K562 (cell line): ENCODE measurements around the gene SLC35A2. TPM values are rescaled to one million over a fixed set of nuclear protein-coding genes. Genes with fewer than 3 reads are reported as not detected.
A peak's percentile ranks its signal among the peaks of the same experiment; 100 is the strongest.

Experiments used
- KLF6 ChIP-seq: fragments of 250-450 bp; sonication (Bioruptor Pico); IDR thresholded peaks from 2 replicates; pipeline ENCODE4 v1.4.0; 2020; ENCODE audit warnings: mild to moderate bottlenecking, moderate library complexity, borderline replicate concordance
- MAFK ChIP-seq: IDR thresholded peaks from 2 replicates; pipeline ENCODE4 v1.6.1; 2011; ENCODE audit warnings: low read length, improper control_type of control experiment
- MBD2 ChIP-seq: sonication (generic); IDR thresholded peaks from 2 replicates; pipeline ENCODE4 v1.6.1; 2016; ENCODE audit warnings: low read depth, borderline replicate concordance
- MYC ChIP-seq, 2 experiments: fragments of 250-450 bp in 1 of 2; sonication (Bioruptor Pico) in 1 of 2; IDR thresholded peaks; 2 replicates each; pipeline versions ENCODE4 v1.5.1 to v1.6.1; 2012 to 2021; ENCODE audit warnings: low read depth in 2 of 2, borderline replicate concordance in 1 of 2, improper control_type of control experiment in 1 of 2, low read length in 1 of 2, mild to moderate bottlenecking in 1 of 2, moderate library complexity in 1 of 2
- NCOA2 ChIP-seq, 2 experiments: fragments of 450-650 bp; IDR thresholded peaks; 2 replicates each; pipeline ENCODE4 v1.6.1; 2018; ENCODE audit warnings: mild to moderate bottlenecking in 2 of 2, moderate library complexity in 1 of 2; ENCODE audit not compliant: partially characterized antibody in 2 of 2
- NONO ChIP-seq, 2 experiments: fragments of 200-400 bp in 1 of 2; fragments of 450-650 bp in 1 of 2; formaldehyde crosslinking in 1 of 2; IDR thresholded peaks; 2 replicates each; pipeline ENCODE4 v1.6.1; 2017; ENCODE audit warnings: low read depth in 2 of 2, mild to moderate bottlenecking in 2 of 2, moderate library complexity in 2 of 2, low read length in 1 of 2
- PRPF4 ChIP-seq: fragments of 200-400 bp; formaldehyde crosslinking; IDR thresholded peaks from one replicate; pipeline ENCODE4 v1.6.1; 2017; ENCODE audit warnings: low read length, low read depth, mild to moderate bottlenecking; ENCODE audit not compliant: insufficient read depth, poor library complexity, severe bottlenecking
- RBM25 ChIP-seq: fragments of 200-400 bp; formaldehyde crosslinking; IDR thresholded peaks from 2 replicates; pipeline ENCODE4 v1.6.1; 2018; ENCODE audit warnings: low read length, low read depth, moderate library complexity; ENCODE audit not compliant: severe bottlenecking
- SETDB1 ChIP-seq: IDR thresholded peaks from one replicate; pipeline ENCODE4 v1.6.1; 2012; ENCODE audit warnings: low read length, control low read depth, inconsistent platforms
- SIN3A ChIP-seq, 2 experiments: fragments of 150-350 bp in 1 of 2; IDR thresholded peaks; 2 replicates each; pipeline ENCODE4 v1.6.1; 2011 to 2016; ENCODE audit warnings: borderline replicate concordance in 2 of 2, low read depth in 2 of 2, low read length in 2 of 2, mild to moderate bottlenecking in 2 of 2, moderate library complexity in 2 of 2; ENCODE audit not compliant: control insufficient read depth in 1 of 2
- ZC3H8 ChIP-seq: fragments of 450-650 bp; IDR thresholded peaks from 2 replicates; pipeline ENCODE4 v1.6.1; 2017
- ZNF175 ChIP-seq: fragments of 200-800 bp; sonication (Bioruptor generic); IDR thresholded peaks from 2 replicates; pipeline ENCODE4 v1.6.1; 2016; ENCODE audit warnings: low read depth, mild to moderate bottlenecking, missing genetic modification characterization, missing compliant biosample characterization
- polyA plus RNA-seq, 8 experiments: library from polyadenylated mRNA; depleted of rRNA in 4 of 8; stranded (reverse) in 5 of 8; unstranded in 3 of 8; fragments of >200 nt; fragmentation: Nextera tagmentation in 2 of 8; fragmentation: Illumina TruSeq in 1 of 8; extraction: Ambion mirVana in 2 of 8; extraction: Trizol in 1 of 8; gene quantifications; 2 replicates each; pipeline versions ENCODE4 v1.2.1 to v1.2.3, GENCODE V29; 2011 to 2014; ENCODE audit warnings: inconsistent platforms in 1 of 8, missing spikeins in 1 of 8
- total RNA-seq, 7 experiments: library from RNA; depleted of rRNA in 6 of 7; stranded (reverse); fragments of >200 nt in 6 of 7; fragmentation: Illumina TruSeq in 2 of 7; extraction: Trizol in 2 of 7; gene quantifications; 2 replicates each; pipeline versions ENCODE4 v1.2.1 to v1.2.3, GENCODE V29; 2011 to 2021; ENCODE audit warnings: low replicate concordance in 1 of 7
- TF ChIP-seq, protein P1 (sequence below): fragments of 450-650 bp; IDR thresholded peaks from 2 replicates; pipeline ENCODE4 v1.6.1; 2018; ENCODE audit not compliant: partially characterized antibody
- TF ChIP-seq, protein P2 (sequence below): sonication (generic); formaldehyde crosslinking; IDR thresholded peaks from 2 replicates; pipeline ENCODE4 v1.8.0; 2022; ENCODE audit warnings: mild to moderate bottlenecking, low read depth, missing genetic modification reagents
- TF ChIP-seq, protein P3 (sequence below): sonication (generic); formaldehyde crosslinking; IDR thresholded peaks from 2 replicates; pipeline ENCODE4 v1.8.0; 2022; ENCODE audit warnings: mild to moderate bottlenecking, missing genetic modification reagents
- TF ChIP-seq, protein P4 (sequence below): fragments of 450-650 bp; formaldehyde crosslinking; IDR thresholded peaks from 2 replicates; pipeline ENCODE4 v1.4.0; 2020; ENCODE audit warnings: mild to moderate bottlenecking, mixed read lengths
- TF ChIP-seq, protein P5 (sequence below): fragments of 250-450 bp; sonication (Bioruptor Pico); IDR thresholded peaks from 2 replicates; pipeline ENCODE4 v1.8.0; 2022; ENCODE audit warnings: moderate library complexity, mild to moderate bottlenecking, inconsistent platforms

SLC35A2 gene
- total and polyA plus RNA-seq, 9 of the 15 experiments (the other 6 are each of a cell fraction or from before 2014, with no cell fraction given) = 3.3 to 38.9 (median 20.0) TPM

DNA sequence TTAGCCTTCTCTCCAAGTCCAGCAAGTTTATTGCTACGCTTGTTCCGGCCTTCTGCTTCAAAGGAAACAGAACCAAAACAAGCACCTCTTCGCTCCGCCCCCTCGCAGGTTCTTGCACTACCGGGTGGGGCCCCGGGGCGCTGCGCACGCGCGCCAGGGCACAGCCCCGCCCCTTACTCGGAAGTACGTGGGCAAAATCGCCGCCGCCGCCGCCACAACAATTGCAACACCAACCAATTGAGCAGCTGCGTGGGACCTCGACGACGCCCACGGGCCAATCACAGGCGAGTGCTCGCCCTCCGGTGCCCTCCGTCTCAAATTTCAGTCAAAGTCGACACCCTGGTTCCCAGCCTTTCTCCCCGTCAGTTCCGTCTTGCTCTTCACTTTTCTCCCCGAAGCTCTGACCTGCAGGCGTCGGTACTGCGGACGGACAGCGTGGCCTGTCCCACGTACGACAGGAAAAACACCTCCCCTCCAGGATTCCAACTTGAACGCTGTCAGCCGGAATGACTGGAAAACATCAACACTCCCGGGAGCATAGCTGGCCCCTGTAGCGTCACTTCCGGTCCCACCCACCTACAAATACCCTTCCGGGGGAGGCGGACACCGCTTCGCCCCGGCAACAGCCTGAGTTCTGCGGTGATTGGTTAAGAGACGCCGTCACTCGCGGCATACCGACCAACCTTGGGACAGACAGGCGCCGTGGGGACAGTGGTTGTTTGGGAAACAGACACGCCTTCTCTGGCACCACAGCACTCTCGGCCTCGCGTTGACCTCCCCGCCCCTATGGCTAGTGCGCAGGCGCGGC is 46.6 kb upstream of the SLC35A2 start (continued):
- TF ChIP-seq, protein P1, sequence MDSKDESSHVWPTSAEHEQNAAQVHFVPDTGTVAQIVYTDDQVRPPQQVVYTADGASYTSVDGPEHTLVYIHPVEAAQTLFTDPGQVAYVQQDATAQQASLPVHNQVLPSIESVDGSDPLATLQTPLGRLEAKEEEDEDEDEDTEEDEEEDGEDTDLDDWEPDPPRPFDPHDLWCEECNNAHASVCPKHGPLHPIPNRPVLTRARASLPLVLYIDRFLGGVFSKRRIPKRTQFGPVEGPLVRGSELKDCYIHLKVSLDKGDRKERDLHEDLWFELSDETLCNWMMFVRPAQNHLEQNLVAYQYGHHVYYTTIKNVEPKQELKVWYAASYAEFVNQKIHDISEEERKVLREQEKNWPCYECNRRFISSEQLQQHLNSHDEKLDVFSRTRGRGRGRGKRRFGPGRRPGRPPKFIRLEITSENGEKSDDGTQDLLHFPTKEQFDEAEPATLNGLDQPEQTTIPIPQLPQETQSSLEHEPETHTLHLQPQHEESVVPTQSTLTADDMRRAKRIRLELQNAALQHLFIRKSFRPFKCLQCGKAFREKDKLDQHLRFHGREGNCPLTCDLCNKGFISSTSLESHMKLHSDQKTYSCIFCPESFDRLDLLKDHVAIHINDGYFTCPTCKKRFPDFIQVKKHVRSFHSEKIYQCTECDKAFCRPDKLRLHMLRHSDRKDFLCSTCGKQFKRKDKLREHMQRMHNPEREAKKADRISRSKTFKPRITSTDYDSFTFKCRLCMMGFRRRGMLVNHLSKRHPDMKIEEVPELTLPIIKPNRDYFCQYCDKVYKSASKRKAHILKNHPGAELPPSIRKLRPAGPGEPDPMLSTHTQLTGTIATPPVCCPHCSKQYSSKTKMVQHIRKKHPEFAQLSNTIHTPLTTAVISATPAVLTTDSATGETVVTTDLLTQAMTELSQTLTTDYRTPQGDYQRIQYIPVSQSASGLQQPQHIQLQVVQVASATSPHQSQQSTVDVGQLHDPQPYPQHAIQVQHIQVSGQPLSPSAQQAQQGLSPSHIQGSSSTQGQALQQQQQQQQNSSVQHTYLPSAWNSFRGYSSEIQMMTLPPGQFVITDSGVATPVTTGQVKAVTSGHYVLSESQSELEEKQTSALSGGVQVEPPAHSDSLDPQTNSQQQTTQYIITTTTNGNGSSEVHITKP = peak; percentile 20
- TF ChIP-seq PRPF4 (no peak), ZC3H8 (no peak), MYC (IDR thresholded peaks at IDR 0.05; ENCODE audit: low read depth, low read length) (no peak), MYC (CRISPR knock-in tag; IDR thresholded peaks at IDR 0.05; ENCODE audit: borderline replicate concordance, low read depth) (no peak), SIN3A (IDR thresholded peaks at IDR 0.05; ENCODE audit: borderline replicate concordance in 2 of 2, control insufficient read depth in 1 of 2, low read depth in 2 of 2, low read length in 2 of 2) (peak in 1 of 2 experiments; percentile 81; a peak in 1 of 4 replicates), KLF6 (CRISPR knock-in tag) (no peak), MAFK (no peak), ZNF175 (CRISPR knock-in tag) (no peak), NCOA2 (IDR thresholded peaks at IDR 0.05; ENCODE audit: partially characterized antibody in 2 of 2) (no peak), MBD2 (0 out of 2 replicates have a peak, but pooled peaks have one; percentile 47), NONO (IDR thresholded peaks at IDR 0.05; ENCODE audit: low read depth in 2 of 2, low read length in 1 of 2) (no peak), RBM25 (peak; percentile 64), SETDB1 (no peak)
- TF ChIP-seq, protein P2, sequence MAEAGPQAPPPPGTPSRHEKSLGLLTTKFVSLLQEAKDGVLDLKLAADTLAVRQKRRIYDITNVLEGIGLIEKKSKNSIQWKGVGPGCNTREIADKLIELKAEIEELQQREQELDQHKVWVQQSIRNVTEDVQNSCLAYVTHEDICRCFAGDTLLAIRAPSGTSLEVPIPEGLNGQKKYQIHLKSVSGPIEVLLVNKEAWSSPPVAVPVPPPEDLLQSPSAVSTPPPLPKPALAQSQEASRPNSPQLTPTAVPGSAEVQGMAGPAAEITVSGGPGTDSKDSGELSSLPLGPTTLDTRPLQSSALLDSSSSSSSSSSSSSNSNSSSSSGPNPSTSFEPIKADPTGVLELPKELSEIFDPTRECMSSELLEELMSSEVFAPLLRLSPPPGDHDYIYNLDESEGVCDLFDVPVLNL (CRISPR knock-in tag) = no peak
- TF ChIP-seq, protein P3, sequence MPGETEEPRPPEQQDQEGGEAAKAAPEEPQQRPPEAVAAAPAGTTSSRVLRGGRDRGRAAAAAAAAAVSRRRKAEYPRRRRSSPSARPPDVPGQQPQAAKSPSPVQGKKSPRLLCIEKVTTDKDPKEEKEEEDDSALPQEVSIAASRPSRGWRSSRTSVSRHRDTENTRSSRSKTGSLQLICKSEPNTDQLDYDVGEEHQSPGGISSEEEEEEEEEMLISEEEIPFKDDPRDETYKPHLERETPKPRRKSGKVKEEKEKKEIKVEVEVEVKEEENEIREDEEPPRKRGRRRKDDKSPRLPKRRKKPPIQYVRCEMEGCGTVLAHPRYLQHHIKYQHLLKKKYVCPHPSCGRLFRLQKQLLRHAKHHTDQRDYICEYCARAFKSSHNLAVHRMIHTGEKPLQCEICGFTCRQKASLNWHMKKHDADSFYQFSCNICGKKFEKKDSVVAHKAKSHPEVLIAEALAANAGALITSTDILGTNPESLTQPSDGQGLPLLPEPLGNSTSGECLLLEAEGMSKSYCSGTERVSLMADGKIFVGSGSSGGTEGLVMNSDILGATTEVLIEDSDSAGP (CRISPR knock-in tag) = no peak
- TF ChIP-seq, protein P4, sequence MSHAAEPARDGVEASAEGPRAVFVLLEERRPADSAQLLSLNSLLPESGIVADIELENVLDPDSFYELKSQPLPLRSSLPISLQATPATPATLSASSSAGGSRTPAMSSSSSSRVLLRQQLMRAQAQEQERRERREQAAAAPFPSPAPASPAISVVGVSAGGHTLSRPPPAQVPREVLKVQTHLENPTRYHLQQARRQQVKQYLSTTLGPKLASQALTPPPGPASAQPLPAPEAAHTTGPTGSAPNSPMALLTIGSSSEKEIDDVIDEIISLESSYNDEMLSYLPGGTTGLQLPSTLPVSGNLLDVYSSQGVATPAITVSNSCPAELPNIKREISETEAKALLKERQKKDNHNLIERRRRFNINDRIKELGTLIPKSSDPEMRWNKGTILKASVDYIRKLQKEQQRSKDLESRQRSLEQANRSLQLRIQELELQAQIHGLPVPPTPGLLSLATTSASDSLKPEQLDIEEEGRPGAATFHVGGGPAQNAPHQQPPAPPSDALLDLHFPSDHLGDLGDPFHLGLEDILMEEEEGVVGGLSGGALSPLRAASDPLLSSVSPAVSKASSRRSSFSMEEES (CRISPR knock-in tag) = no peak
- TF ChIP-seq, protein P5, sequence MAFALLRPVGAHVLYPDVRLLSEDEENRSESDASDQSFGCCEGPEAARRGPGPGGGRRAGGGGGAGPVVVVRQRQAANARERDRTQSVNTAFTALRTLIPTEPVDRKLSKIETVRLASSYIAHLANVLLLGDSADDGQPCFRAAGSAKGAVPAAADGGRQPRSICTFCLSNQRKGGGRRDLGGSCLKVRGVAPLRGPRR (CRISPR knock-in tag) = no peak
